ENCODE measurements around the gene PRPF6.

- no peak for TF ChIP-seq EZH2phosphoT487 (IDR thresholded peaks at IDR 0.05; ENCODE audit: insufficient read depth, low read depth)
- no peak for TF ChIP-seq EZH2 (IDR thresholded peaks at IDR 0.05; ENCODE audit: insufficient read depth, poor library complexity, severe bottlenecking)
These were observed 17.1 kb upstream of the PRPF6 start for GRCh38 chr20:63963784-63964301.
